DOHH2 (cell line): Measurements from ENCODE around the gene ZNF593.

Experiments
- CTCF ChIP-seq: fragments of 200-600 bp; sonication (generic); IDR thresholded peaks from one replicate; pipeline ENCODE4 v1.5.1; 2014; ENCODE audit warnings: antibody characterized with exemption, mild to moderate bottlenecking, low read depth, low read length; ENCODE audit not compliant: poor library complexity, severe bottlenecking
- EZH2phosphoT487 ChIP-seq: fragments of 200-600 bp; sonication (generic); IDR thresholded peaks from 2 replicates; pipeline ENCODE4 v1.6.1; 2017; ENCODE audit warnings: borderline replicate concordance, mild to moderate bottlenecking, antibody characterized with exemption, low read length, moderate library complexity, mixed read lengths

GRCh38 chr1:26197813-26198212 is 28.1 kb downstream of the ZNF593 start:
- TF ChIP-seq EZH2phosphoT487 (no peak), CTCF (no peak)
